Adrenal gland (tissue), 12 donors: ENCODE results near the gene ZNF143. TPM values are rescaled to one million over a fixed set of nuclear protein-coding genes. Genes with fewer than 3 reads are reported as not detected.

Experiments used
- DNase-seq, 7 donors: peaks; one replicate each; pipeline ENCODE4 v3.0.0-alpha.2; 2019 to 2020
- H3K27ac ChIP-seq, 5 donors: fragments of 200-600 bp; sonication (generic) in 4 of 5; 1 replicate in 3 of 5; 2 replicates in 2 of 5; pipeline versions ENCODE4 v1.5.1 to v1.8.0; 2016 to 2020; ENCODE audit warnings: mild to moderate bottlenecking in 1 of 5
- H3K27me3 ChIP-seq: fragments of 200-600 bp; 2 replicates; pipeline ENCODE4 v1.8.0; 2021
- H3K36me3 ChIP-seq, 2 donors: fragments of 200-600 bp; replicated peaks in 1 of 2; 1 replicate in 1 of 2; 2 replicates in 1 of 2; pipeline versions ENCODE4 v1.5.1 to v1.8.0; 2018 to 2022
- H3K4me1 ChIP-seq, 2 donors: fragments of 200-600 bp; replicated peaks in 1 of 2; 1 replicate in 1 of 2; 2 replicates in 1 of 2; pipeline versions ENCODE4 v1.5.1 to v1.8.0; 2018 to 2021
- H3K4me3 ChIP-seq, 4 donors: fragments of 200-600 bp; sonication (generic) in 3 of 4; one replicate each; pipeline ENCODE4 v1.5.1; 2016 to 2018
- H3K9me3 ChIP-seq, 3 donors: fragments of 200-600 bp; sonication (generic) in 1 of 3; replicated peaks in 1 of 3; 1 replicate in 2 of 3; 2 replicates in 1 of 3; pipeline versions ENCODE4 v1.5.1 to v1.8.0; 2016 to 2021
- CTCF ChIP-seq, 6 experiments: fragments of 450-650 bp in 4 of 6; fragments of 200-600 bp in 2 of 6; sonication (generic) in 1 of 6; IDR thresholded peaks; 1 replicate in 5 of 6; 2 replicates in 1 of 6; pipeline versions ENCODE4 v1.5.1 to v1.8.0; 2016 to 2021; ENCODE audit warnings: antibody characterized with exemption in 6 of 6, mild to moderate bottlenecking in 2 of 6, moderate library complexity in 1 of 6
- POLR2A ChIP-seq, 2 donors: fragments of 450-650 bp; IDR thresholded peaks; one replicate each; pipeline ENCODE4 v1.6.1; 2017; ENCODE audit warnings: antibody characterized with exemption in 2 of 2, mild to moderate bottlenecking in 2 of 2, moderate library complexity in 1 of 2
- WGBS, 4 donors: extraction: QIAGEN DNeasy Blood & Tissue Kit in 2 of 4; methylation state at CpG; one replicate each; pipeline versions ENCODE4 v1.1.5 to v1.1.7; 2013 to 2017; 5-methylcytosine and 5-hydroxymethylcytosine counted together
- intact Hi-C, 2 donors: fragments of 100-400 bp; cut with DNase I; formaldehyde crosslinking; loops; one replicate each; pipeline versions ENCODE4 v1.14.1 to v1.15.0; 2022 to 2023
- polyA plus RNA-seq, 3 donors: library from polyadenylated mRNA; stranded (reverse); fragments of 200-250 nt in 2 of 3; fragments of 350-450 nt in 1 of 3; fragmentation: Illumina TruSeq in 1 of 3; extraction: RNeasy Lipid Tissue Mini Kit (QIAGEN cat#74804) in 1 of 3; gene quantifications; one replicate each; pipeline ENCODE4 v1.2.3, GENCODE V29; 2013 to 2014
- total RNA-seq, 9 donors: library from RNA; depleted of rRNA in 4 of 9; stranded (reverse); fragments of >200 nt in 4 of 9; fragments of 120-200 nt in 1 of 9; fragmentation: NEBNext Ultra II Directional in 1 of 9; extraction: Animal tissue kit (Norgen Biotek cat#: 25700) in 1 of 9; gene quantifications; one replicate each; pipeline versions ENCODE4 v1.1.0 to v1.2.4, GENCODE V29; 2013 to 2023
- donor health status: healthy with polysubstance abuse.
- donor health status: Bipolar disorder and iron deficiency.
- donor health status: DM: yes; HTN: yes; CAD: no.
- donor health status: DM: no; HTN: no; CAD: no.
- donor health status: DM: no; HTN: no; CAD: no.
- donor health status: DM: yes; HTN: yes; CAD: no.

The ZNF143 gene
- total and polyA plus RNA-seq, 12 donors = 6.8 to 29.8 (median 17.1) TPM

DNA sequence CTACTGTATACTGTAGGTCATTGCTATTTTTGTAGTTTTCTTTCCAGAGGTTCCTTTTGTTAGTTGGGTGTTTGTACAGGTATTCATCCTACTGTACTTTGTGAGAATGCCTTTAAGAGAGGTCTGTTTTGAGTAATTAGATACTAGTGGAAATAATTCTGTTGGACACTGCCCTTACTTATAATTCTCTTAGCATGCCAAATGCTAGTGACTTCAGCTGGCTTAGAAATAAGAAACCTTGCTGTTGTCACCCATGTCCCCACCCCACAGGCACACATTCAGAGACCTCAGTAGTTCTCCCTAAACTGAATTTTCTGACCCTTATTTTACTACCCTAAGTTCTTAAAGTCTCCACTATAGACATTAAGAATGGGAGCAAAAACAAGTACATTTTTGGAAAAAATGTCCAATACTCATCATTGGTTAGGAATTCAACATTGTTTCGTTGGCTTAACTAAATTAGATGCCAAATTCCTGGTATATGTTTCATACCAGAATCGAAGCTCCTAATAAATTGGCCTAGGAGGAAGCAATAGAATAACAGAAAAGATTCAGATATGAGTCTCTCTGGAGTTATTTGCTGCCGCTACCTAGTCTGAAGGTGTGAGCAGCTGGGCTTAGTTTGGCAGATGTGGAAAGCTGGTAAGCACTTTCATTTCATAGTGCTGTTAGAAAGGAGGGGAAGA is 28.4 kb downstream of the ZNF143 start:
- WGBS, 4 donors = 91 to 93% (median 92%) methylated on average over 3 of the region's 3 CpGs
- H3K36me3 ChIP-seq = peaks cover 0 to 19% of the 10 kb centered on the region in 2 donors
- H3K27me3 ChIP-seq = no peaks in the 10 kb centered on the region
- H3K4me1 ChIP-seq = no peaks in the 10 kb centered on the region
- H3K9me3 ChIP-seq = no peaks in the 10 kb centered on the region
- no peak overlapping the region for H3K4me3 ChIP-seq
- intact Hi-C loops = no loop called here
- H3K27ac ChIP-seq = no peak overlapping the region
- no peak for DNase-seq
- TF ChIP-seq CTCF (IDR thresholded peaks at IDR 0.05) = no peak
- TF ChIP-seq POLR2A (IDR thresholded peaks at IDR 0.05) = no peak

DNA sequence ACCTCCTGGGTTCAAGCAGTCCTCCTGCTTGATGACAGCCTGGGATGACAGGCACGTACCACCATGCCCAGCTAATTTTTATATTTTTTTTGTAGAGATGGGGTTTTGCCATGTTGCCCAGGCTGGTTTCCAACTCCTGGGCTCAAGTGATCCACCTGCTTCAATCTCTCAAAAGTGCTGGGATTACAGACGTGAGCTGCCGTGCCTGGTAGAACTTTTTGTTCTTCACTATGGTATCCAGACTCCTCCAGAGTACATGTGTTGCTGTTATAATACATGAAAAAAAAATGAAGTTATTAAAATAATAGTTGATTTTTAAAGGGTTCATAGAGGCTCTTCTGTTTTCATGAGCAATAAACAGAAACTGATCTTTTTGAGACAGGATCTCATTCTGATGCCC is 29.6 kb downstream of the ZNF143 start:
- peaks cover 0 to 29% of the 10 kb centered on the region in 2 donors for H3K36me3 ChIP-seq
- WGBS, 4 donors = 87 to 99% (median 97%) methylated on average over 3 of the region's 3 CpGs

GRCh38 chr11:9493492-9493891 is 32.7 kb downstream of the ZNF143 start:
- H3K27ac ChIP-seq = no peak overlapping the region
- no peaks in the 10 kb centered on the region for H3K27me3 ChIP-seq
- TF ChIP-seq POLR2A (IDR thresholded peaks at IDR 0.05) = no peak
- TF ChIP-seq CTCF (IDR thresholded peaks at IDR 0.05) = no peak
- no peaks in the 10 kb centered on the region for H3K9me3 ChIP-seq
- 37 to 43% (median 40%) methylated on average over 1 of the region's 1 CpG for WGBS, 4 donors
- H3K4me1 ChIP-seq = no peaks in the 10 kb centered on the region
- DNase-seq = no peak
- no peak overlapping the region for H3K4me3 ChIP-seq
- intact Hi-C loops = loop anchor here in 1 of 2 donors (10.0 kb wide), 1 partner anchor 199 kb away; no protein-coding TSS in a partner anchor
- peaks cover 0 to 47% of the 10 kb centered on the region in 2 donors for H3K36me3 ChIP-seq

More for the DNA sequence above, 29.6 kb downstream of the ZNF143 start:
- intact Hi-C loops = loop anchor here in 1 of 2 donors (10.0 kb wide), 1 partner anchor 196 kb away; no protein-coding TSS in a partner anchor
- no peak for TF ChIP-seq CTCF (IDR thresholded peaks at IDR 0.05)
- DNase-seq = no peak
- Histone ChIP-seq H3K4me1 (no peaks in the 10 kb centered on the region), H3K27ac (no peak overlapping the region), H3K9me3 (no peaks in the 10 kb centered on the region), H3K4me3 (no peak overlapping the region), H3K27me3 (no peaks in the 10 kb centered on the region)

- Histone ChIP-seq H3K27me3 (no peaks in the 10 kb centered on the region), H3K36me3 (peaks cover 0 to 50% of the 10 kb centered on the region in 2 donors), H3K4me3 (no peak overlapping the region), H3K9me3 (no peaks in the 10 kb centered on the region), H3K27ac (no peak overlapping the region), H3K4me1 (no peaks in the 10 kb centered on the region)
- TF ChIP-seq POLR2A (IDR thresholded peaks at IDR 0.05) (no peak), CTCF (IDR thresholded peaks at IDR 0.05) (no peak)
- intact Hi-C loops = loop anchor here in 1 of 2 donors (10.0 kb wide), 1 partner anchor 200 kb away; no protein-coding TSS in a partner anchor
- 88 to 94% (median 93%) methylated on average over 3 of the region's 3 CpGs for WGBS, 4 donors
- DNase-seq = no peak
Observed at GRCh38 chr11:9494316-9494715, 33.5 kb downstream of the ZNF143 start.
